DOHH2 (cell line): ENCODE results near the gene LSM2.
A peak's percentile ranks its signal among the peaks of the same experiment; 100 is the strongest.
"Not testable (repeated sequence)": the region's sequence is repeated elsewhere in the genome, so short reads cannot be mapped to it uniquely, and the experiment has no call there.

ENCODE experiments used
- H3F3A ChIP-seq: fragments of 200-600 bp; sonication (generic), shearing (Covaris generic); 2 replicates; pipeline ENCODE4 v1.6.0; 2016; ENCODE audit warnings: antibody characterized with exemption, mild to moderate bottlenecking; ENCODE audit not compliant: control insufficient read depth, insufficient read depth
- H3K27ac ChIP-seq: fragments of 200-600 bp; sonication (generic); 2 replicates; pipeline ENCODE4 v1.5.1; 2014; ENCODE audit warnings: low read depth, mild to moderate bottlenecking, low read length, moderate library complexity
- H3K27me3 ChIP-seq: fragments of 200-600 bp; sonication (generic); 2 replicates; pipeline ENCODE4 v1.6.1; 2014; ENCODE audit warnings: mild to moderate bottlenecking, low read length, mixed read lengths; ENCODE audit not compliant: control insufficient read depth
- H3K36me3 ChIP-seq: fragments of 200-600 bp; sonication (generic); 2 replicates; pipeline ENCODE4 v1.6.1; 2014; ENCODE audit warnings: mild to moderate bottlenecking, low read length, moderate library complexity, mixed read lengths; ENCODE audit not compliant: control insufficient read depth
- H3K4me1 ChIP-seq: fragments of 200-600 bp; sonication (generic); 2 replicates; pipeline ENCODE4 v1.6.1; 2014; ENCODE audit warnings: mild to moderate bottlenecking, low read length, mixed read lengths; ENCODE audit not compliant: control insufficient read depth
- H3K4me2 ChIP-seq: fragments of 200-600 bp; sonication (generic); 2 replicates; pipeline ENCODE4 v1.6.0; 2014; ENCODE audit warnings: mild to moderate bottlenecking, low read length, moderate library complexity
- H3K4me3 ChIP-seq: fragments of 200-600 bp; sonication (generic); 2 replicates; pipeline ENCODE4 v1.5.1; 2014; ENCODE audit warnings: mild to moderate bottlenecking, low read length, mixed read lengths
- H3K79me2 ChIP-seq: fragments of 200-600 bp; sonication (generic); 2 replicates; pipeline ENCODE4 v1.6.1; 2014; ENCODE audit warnings: mild to moderate bottlenecking, low read length, mixed read lengths; ENCODE audit not compliant: control insufficient read depth
- H3K9me2 ChIP-seq: fragments of 200-600 bp; sonication (generic); replicated peaks from 2 replicates; pipeline ENCODE4 v1.6.1; 2014; ENCODE audit warnings: mild to moderate bottlenecking, low read length, mixed read lengths; ENCODE audit not compliant: control insufficient read depth
- H3K9me3 ChIP-seq: fragments of 200-600 bp; sonication (generic); 2 replicates; pipeline ENCODE4 v1.6.1; 2014; ENCODE audit warnings: antibody characterized with exemption, low read length, mixed read lengths; ENCODE audit not compliant: control insufficient read depth, insufficient read depth
- H4K20me1 ChIP-seq: fragments of 200-600 bp; sonication (generic); 2 replicates; pipeline ENCODE4 v1.6.0; 2014; ENCODE audit warnings: low read depth, mild to moderate bottlenecking, antibody characterized with exemption, low read length, moderate library complexity; ENCODE audit not compliant: control insufficient read depth, insufficient read depth
- CTCF ChIP-seq: fragments of 200-600 bp; sonication (generic); IDR thresholded peaks from one replicate; pipeline ENCODE4 v1.5.1; 2014; ENCODE audit warnings: antibody characterized with exemption, mild to moderate bottlenecking, low read depth, low read length; ENCODE audit not compliant: poor library complexity, severe bottlenecking
- EZH2phosphoT487 ChIP-seq: fragments of 200-600 bp; sonication (generic); IDR thresholded peaks from 2 replicates; pipeline ENCODE4 v1.6.1; 2017; ENCODE audit warnings: borderline replicate concordance, mild to moderate bottlenecking, antibody characterized with exemption, low read length, moderate library complexity, mixed read lengths

The LSM2 gene

DNA sequence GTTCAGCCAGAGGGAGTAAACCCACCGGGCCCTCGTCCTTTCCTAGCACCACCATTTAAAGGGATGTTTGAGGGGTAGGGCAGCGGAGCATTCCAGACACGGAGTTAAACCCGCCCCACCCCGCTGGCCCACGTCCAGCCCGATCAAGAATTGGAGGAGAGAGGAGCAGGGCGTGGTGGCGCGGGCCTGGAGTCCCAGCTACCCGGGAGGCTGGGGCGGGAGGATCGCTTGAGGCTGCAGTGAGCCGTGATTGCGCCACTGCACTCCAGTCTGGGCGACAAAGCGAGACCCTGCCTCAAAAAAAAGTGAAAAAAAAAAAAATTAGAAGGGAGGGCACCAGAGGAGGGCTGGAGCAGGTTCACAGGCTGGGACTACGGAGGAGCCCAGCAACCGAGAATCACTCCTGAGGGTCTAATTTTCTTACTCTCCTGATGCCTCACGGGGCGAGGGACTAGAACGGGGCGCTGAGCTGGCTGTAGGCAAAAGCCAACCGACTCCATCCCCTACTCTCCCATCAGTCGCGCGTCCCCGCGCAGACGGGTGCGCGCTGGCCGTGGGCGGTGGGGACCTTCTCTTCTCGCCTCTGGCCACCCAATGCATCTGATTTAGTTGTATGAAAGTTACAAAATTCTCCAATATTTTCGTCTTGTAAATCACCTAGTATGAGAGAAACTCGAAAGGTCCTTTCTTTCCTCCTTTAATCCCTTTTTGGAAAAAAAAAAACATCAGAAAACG is 14.7 kb upstream of the LSM2 start:
- Histone ChIP-seq H3K9me2 (no peaks in the 10 kb centered on the region), H4K20me1 (no peaks in the 10 kb centered on the region), H3K79me2 (peaks cover under 1% of the 10 kb centered on the region; the same call in 1 of the 2 replicates), H3K4me1 (peaks cover 56% of the 10 kb centered on the region), H3F3A (peaks cover 35% of the 10 kb centered on the region), H3K4me3 (peak overlapping the region; percentile 92), H3K27ac (peak overlapping the region; percentile 43), H3K4me2 (peak overlapping the region; percentile 83), H3K36me3 (no peaks in the 10 kb centered on the region), H3K9me3 (no peaks in the 10 kb centered on the region), H3K27me3 (no peaks in the 10 kb centered on the region)
- TF ChIP-seq CTCF (no peak), EZH2phosphoT487 (no peak)

- Histone ChIP-seq H3K4me1 (peaks cover 46% of the 10 kb centered on the region), H3F3A (peaks cover 29% of the 10 kb centered on the region)
- H3K27ac ChIP-seq: not testable (repeated sequence)
These were observed 13.6 kb upstream of the LSM2 start for GRCh38 chr6:31820399-31820798.

DNA sequence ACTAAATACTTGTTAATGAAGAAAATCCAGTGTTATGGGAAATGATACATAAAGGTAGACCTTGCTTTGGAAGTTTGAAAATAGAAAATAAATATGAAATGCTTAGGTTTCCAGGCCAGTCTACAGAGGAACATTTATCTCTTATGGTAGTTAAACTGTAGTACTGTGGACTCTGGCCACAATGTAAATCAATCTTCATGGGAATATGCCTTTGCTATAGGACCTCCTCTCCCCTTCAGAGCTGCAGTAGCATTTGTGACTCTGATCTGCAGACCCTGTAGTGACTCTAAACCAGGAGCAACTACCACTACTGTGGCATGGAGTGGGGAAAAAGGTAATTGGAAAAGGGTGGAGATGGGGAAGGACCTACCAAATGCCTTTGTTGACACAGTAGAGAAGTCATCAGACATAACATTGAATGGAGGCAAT is 13.1 kb upstream of the LSM2 start:
- Histone ChIP-seq H3K4me2 (no peak overlapping the region), H3K27me3 (peaks cover under 1% of the 10 kb centered on the region; the same call in 1 of the 2 replicates), H3K79me2 (no peaks in the 10 kb centered on the region), H3K9me3 (no peaks in the 10 kb centered on the region), H3K9me2 (no peaks in the 10 kb centered on the region), H3K27ac (no peak overlapping the region), H3K4me3 (no peak overlapping the region), H4K20me1 (no peaks in the 10 kb centered on the region), H3K36me3 (no peaks in the 10 kb centered on the region), H3F3A (peaks cover 29% of the 10 kb centered on the region), H3K4me1 (peaks cover 47% of the 10 kb centered on the region)
- no peak for TF ChIP-seq EZH2phosphoT487
- no peak for TF ChIP-seq CTCF

More at GRCh38 chr6:31820399-31820798, 13.6 kb upstream of the LSM2 start:
- not testable (repeated sequence) for H3K27me3 ChIP-seq, H3K4me2 ChIP-seq, H3K9me2 ChIP-seq, H3K9me3 ChIP-seq, H4K20me1 ChIP-seq, H3K79me2 ChIP-seq, H3K36me3 ChIP-seq, H3K4me3 ChIP-seq

DNA sequence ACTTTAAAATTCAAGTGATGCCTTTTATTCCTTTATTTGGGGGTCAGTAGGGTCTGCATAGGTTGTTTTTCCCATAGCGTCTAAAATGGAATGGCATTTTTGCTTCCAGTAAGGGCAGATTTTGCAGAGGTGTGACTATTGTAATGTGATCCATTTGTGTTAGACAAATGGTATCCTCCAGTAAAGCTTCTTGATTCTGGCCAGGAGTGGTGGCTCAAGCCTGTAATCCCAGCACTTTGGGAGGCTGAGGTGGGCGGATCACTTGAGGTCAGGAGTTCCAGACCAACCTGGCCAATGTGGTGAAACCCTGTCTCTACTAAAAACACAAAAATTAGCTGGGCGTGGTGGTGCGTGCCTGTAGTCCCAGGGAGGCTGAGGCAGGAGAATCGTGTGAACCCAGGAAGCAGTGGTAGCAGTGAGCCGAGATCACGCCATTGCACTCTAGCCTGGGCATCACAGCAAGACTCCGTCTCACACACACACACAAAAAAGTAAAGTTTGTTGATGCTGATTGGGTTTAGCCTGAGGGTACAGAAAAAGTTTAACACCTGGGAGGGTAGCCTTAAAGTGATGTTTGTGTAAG is 11.3 kb upstream of the LSM2 start:
- peak overlapping the region; percentile 51 for H3K4me3 ChIP-seq
- not testable (repeated sequence) for H3K79me2 ChIP-seq, H3K27me3 ChIP-seq, H3K27ac ChIP-seq, H3K9me3 ChIP-seq, H3K9me2 ChIP-seq, H4K20me1 ChIP-seq, H3K36me3 ChIP-seq
- peaks cover 50% of the 10 kb centered on the region for H3K4me1 ChIP-seq
- H3K4me2 ChIP-seq: peak overlapping the region; percentile 46
- H3F3A ChIP-seq: peaks cover 20% of the 10 kb centered on the region
